CD4-positive, alpha-beta memory T cell (primary cell): ENCODE measurements around the gene MAGI2. TPM values are rescaled to one million over a fixed set of nuclear protein-coding genes. Genes with fewer than 3 reads are reported as not detected.
A peak's percentile ranks its signal among the peaks of the same experiment; 100 is the strongest.

ENCODE experiments used
- CTCF ChIA-PET: fragments of 350-600 bp; sonication (Branson Sonifier 250); formaldehyde crosslinking; loops from one replicate; lab custom pipeline; 2021; ENCODE audit warnings: inconsistent platforms; ENCODE audit not compliant: partially characterized antibody; lab: Charles Lee
- POLR2A ChIA-PET: fragments of 350-600 bp; sonication (Branson Sonifier 250); formaldehyde crosslinking; loops from one replicate; lab custom pipeline; 2021; ENCODE audit not compliant: partially characterized antibody; lab: Charles Lee
- DNase-seq, 5 donors: peaks; one replicate each; pipeline versions ENCODE4 v3.0.0 to v3.0.0-alpha.2; 2020 to 2022; ENCODE audit warnings: mixed read lengths in 1 of 5
- H3K27ac ChIP-seq: one replicate; pipeline ENCODE4 v1.7.0; 2013; ENCODE audit warnings: low read depth, low read length
- H3K27me3 ChIP-seq: 2 replicates; pipeline ENCODE4 v1.7.0; 2013; ENCODE audit warnings: mild to moderate bottlenecking, low read length, moderate library complexity; ENCODE audit not compliant: insufficient read depth
- H3K36me3 ChIP-seq: 2 replicates; pipeline ENCODE4 v1.7.0; 2013; ENCODE audit warnings: mild to moderate bottlenecking, low read length, moderate library complexity; ENCODE audit not compliant: insufficient read depth
- H3K4me1 ChIP-seq: 2 replicates; pipeline ENCODE4 v1.7.0; 2013; ENCODE audit warnings: mild to moderate bottlenecking, low read length, moderate library complexity; ENCODE audit not compliant: insufficient read depth
- H3K4me3 ChIP-seq, 2 donors: one replicate each; pipeline ENCODE4 v1.7.0; 2013; ENCODE audit warnings: low read length in 2 of 2, mild to moderate bottlenecking in 1 of 2
- H3K9me3 ChIP-seq, 2 donors: one replicate each; pipeline ENCODE4 v1.7.0; 2013; ENCODE audit warnings: low read length in 2 of 2, control low read depth in 1 of 2; ENCODE audit not compliant: control insufficient read depth in 1 of 2
- H3K27ac Mint-ChIP-seq, 7 donors: one replicate each; pipeline ENCODE4 v1.8.0; 2020 to 2021; ENCODE audit warnings: mixed read lengths in 7 of 7, mild to moderate bottlenecking in 6 of 7, inconsistent platforms in 3 of 7, moderate library complexity in 3 of 7
- H3K27me3 Mint-ChIP-seq, 2 donors: one replicate each; pipeline ENCODE4 v1.8.0; 2020 to 2021; ENCODE audit warnings: mixed read lengths in 2 of 2
- H3K36me3 Mint-ChIP-seq, 2 donors: one replicate each; pipeline ENCODE4 v1.8.0; 2020 to 2021; ENCODE audit warnings: mixed read lengths in 2 of 2, inconsistent platforms in 1 of 2, mild to moderate bottlenecking in 1 of 2
- H3K4me1 Mint-ChIP-seq, 4 donors: one replicate each; pipeline ENCODE4 v1.8.0; 2020 to 2021; ENCODE audit warnings: mixed read lengths in 4 of 4, mild to moderate bottlenecking in 1 of 4
- H3K4me3 Mint-ChIP-seq, 8 donors: one replicate each; pipeline ENCODE4 v1.8.0; 2020 to 2021; ENCODE audit warnings: mixed read lengths in 8 of 8, mild to moderate bottlenecking in 7 of 8, moderate library complexity in 6 of 8, inconsistent platforms in 3 of 8
- H3K9me3 Mint-ChIP-seq, 8 donors: one replicate each; pipeline ENCODE4 v1.8.0; 2020 to 2021; ENCODE audit warnings: mixed read lengths in 8 of 8, mild to moderate bottlenecking in 5 of 8, inconsistent platforms in 3 of 8, moderate library complexity in 1 of 8
- intact Hi-C: fragments of 100-400 bp; cut with micrococcal nuclease; formaldehyde crosslinking; loops from one replicate; pipeline ENCODE4 v1.15.1; 2023
- polyA plus RNA-seq, 2 donors: library from polyadenylated mRNA; unstranded; fragments of 300-500 nt; fragmentation: Illumina TruSeq; gene quantifications; one replicate each; pipeline ENCODE4 v1.2.3, GENCODE V29; 2021
- total RNA-seq, 2 experiments: library from RNA; stranded (reverse); gene quantifications; one replicate each; pipeline ENCODE4 v1.2.3, GENCODE V29; 2021

The MAGI2 gene
- total and polyA plus RNA-seq, 4 experiments from 2014 or later: 0.23 to 0.25 TPM; not detected in 2

- ChIA-PET CTCF (no interaction called here), POLR2A (no interaction called here)
- Mint-ChIP-seq H3K36me3 (no peaks in the 10 kb centered on the region), H3K9me3 (no peaks in the 10 kb centered on the region), H3K4me1 (no peaks in the 10 kb centered on the region), H3K27me3 (peaks cover 0 to 2% of the 10 kb centered on the region in 2 donors), H3K27ac (no peak overlapping the region), H3K4me3 (no peak overlapping the region)
- DNase-seq: no peak
- Histone ChIP-seq H3K36me3 (no peaks in the 10 kb centered on the region), H3K9me3 (no peaks in the 10 kb centered on the region), H3K27ac (no peak overlapping the region), H3K4me3 (no peak overlapping the region), H3K4me1 (no peaks in the 10 kb centered on the region), H3K27me3 (no peaks in the 10 kb centered on the region)
- intact Hi-C loops: no loop called here
Observed at GRCh38 chr7:78433421-78433820, 1020.0 kb downstream of the MAGI2 start.

- intact Hi-C loops: no loop called here
- H3K9me3 ChIP-seq: no peaks in the 10 kb centered on the region
- Mint-ChIP-seq H3K9me3 (peaks cover 0 to 5% (median 0%) of the 10 kb centered on the region in 8 donors), H3K36me3 (no peaks in the 10 kb centered on the region), H3K4me3 (no peak overlapping the region), H3K4me1 (peaks cover 0 to 7% (median 0%) of the 10 kb centered on the region in 4 donors), H3K27ac (no peak overlapping the region), H3K27me3 (no peaks in the 10 kb centered on the region)
- H3K4me3 ChIP-seq: no peak overlapping the region
- no peaks in the 10 kb centered on the region for H3K4me1 ChIP-seq
- no peak overlapping the region for H3K27ac ChIP-seq
- H3K36me3 ChIP-seq: no peaks in the 10 kb centered on the region
- DNase-seq: no peak
- CTCF ChIA-PET: no interaction called here
- POLR2A ChIA-PET: no interaction called here
- H3K27me3 ChIP-seq: no peaks in the 10 kb centered on the region
Observed at GRCh38 chr7:78429878-78430277, 1023.6 kb downstream of the MAGI2 start.

- H3K27ac ChIP-seq: no peak overlapping the region
- H3K36me3 Mint-ChIP-seq: no peaks in the 10 kb centered on the region
- no peaks in the 10 kb centered on the region for H3K4me1 ChIP-seq
- H3K9me3 ChIP-seq: no peaks in the 10 kb centered on the region
- H3K4me1 Mint-ChIP-seq: peaks cover 0 to 7% (median 0%) of the 10 kb centered on the region in 4 donors
- POLR2A ChIA-PET: no interaction called here
- no peak overlapping the region for H3K27ac Mint-ChIP-seq
- no peak overlapping the region for H3K4me3 Mint-ChIP-seq
- DNase-seq: no peak
- H3K4me3 ChIP-seq: no peak overlapping the region
- peaks cover 0 to 9% (median 0%) of the 10 kb centered on the region in 8 donors for H3K9me3 Mint-ChIP-seq
- H3K36me3 ChIP-seq: no peaks in the 10 kb centered on the region
- CTCF ChIA-PET: no interaction called here
- H3K27me3 Mint-ChIP-seq: no peaks in the 10 kb centered on the region
- no peaks in the 10 kb centered on the region for H3K27me3 ChIP-seq
- intact Hi-C loops: no loop called here
Observed at GRCh38 chr7:78427209-78427608, 1026.3 kb downstream of the MAGI2 start.

GRCh38 chr7:78420001-78420400 lies 1033.5 kb downstream of the MAGI2 start:
- POLR2A ChIA-PET: no interaction called here
- intact Hi-C loops: no loop called here
- no peaks in the 10 kb centered on the region for H3K27me3 Mint-ChIP-seq
- H3K27ac Mint-ChIP-seq: no peak overlapping the region
- no peak overlapping the region for H3K27ac ChIP-seq
- no peaks in the 10 kb centered on the region for H3K36me3 Mint-ChIP-seq
- no peak overlapping the region for H3K4me3 Mint-ChIP-seq
- no peaks in the 10 kb centered on the region for H3K36me3 ChIP-seq
- peaks cover 0 to 10% (median 3%) of the 10 kb centered on the region in 8 donors for H3K9me3 Mint-ChIP-seq
- no peaks in the 10 kb centered on the region for H3K4me1 ChIP-seq
- no peaks in the 10 kb centered on the region for H3K9me3 ChIP-seq
- no peak for DNase-seq
- no peaks in the 10 kb centered on the region for H3K4me1 Mint-ChIP-seq
- CTCF ChIA-PET: no interaction called here
- no peaks in the 10 kb centered on the region for H3K27me3 ChIP-seq
- no peak overlapping the region for H3K4me3 ChIP-seq

- intact Hi-C loops: no loop called here
- peaks cover 0 to 5% (median 3%) of the 10 kb centered on the region in 8 donors for H3K9me3 Mint-ChIP-seq
- Histone ChIP-seq H3K36me3 (no peaks in the 10 kb centered on the region), H3K4me1 (no peaks in the 10 kb centered on the region), H3K4me3 (no peak overlapping the region), H3K27me3 (no peaks in the 10 kb centered on the region), H3K27ac (no peak overlapping the region), H3K9me3 (no peaks in the 10 kb centered on the region)
- ChIA-PET POLR2A (no interaction called here), CTCF (interaction anchor here (2.0 kb wide), 1 partner anchor 11 kb away, joined by 6 read pairs; no protein-coding TSS in a partner anchor)
- no peak for DNase-seq
- no peaks in the 10 kb centered on the region for H3K36me3 Mint-ChIP-seq
- no peak overlapping the region for H3K4me3 Mint-ChIP-seq
- H3K27ac Mint-ChIP-seq: no peak overlapping the region
- peaks cover 0 to 3% of the 10 kb centered on the region in 2 donors for H3K27me3 Mint-ChIP-seq
- H3K4me1 Mint-ChIP-seq: no peaks in the 10 kb centered on the region
Observed at GRCh38 chr7:78417180-78417853, 1036.2 kb downstream of the MAGI2 start.

GRCh38 chr7:78413568-78413967 lies 1039.9 kb downstream of the MAGI2 start:
- no peaks in the 10 kb centered on the region for H3K27me3 ChIP-seq
- intact Hi-C loops: no loop called here
- Mint-ChIP-seq H3K27me3 (peaks cover 0 to 4% of the 10 kb centered on the region in 2 donors), H3K9me3 (peaks cover 0 to 5% (median 2%) of the 10 kb centered on the region in 8 donors), H3K4me3 (no peak overlapping the region), H3K27ac (peak overlapping the region in 1 of 7 donors; percentile 71), H3K4me1 (no peaks in the 10 kb centered on the region), H3K36me3 (no peaks in the 10 kb centered on the region)
- no peaks in the 10 kb centered on the region for H3K9me3 ChIP-seq
- no peaks in the 10 kb centered on the region for H3K4me1 ChIP-seq
- H3K36me3 ChIP-seq: no peaks in the 10 kb centered on the region
- DNase-seq: no peak
- H3K27ac ChIP-seq: no peak overlapping the region
- no peak overlapping the region for H3K4me3 ChIP-seq
- CTCF ChIA-PET: no interaction called here
- POLR2A ChIA-PET: no interaction called here

- intact Hi-C loops: no loop called here
- Histone ChIP-seq H3K4me1 (no peaks in the 10 kb centered on the region), H3K27ac (no peak overlapping the region), H3K9me3 (no peaks in the 10 kb centered on the region), H3K27me3 (no peaks in the 10 kb centered on the region), H3K4me3 (no peak overlapping the region), H3K36me3 (no peaks in the 10 kb centered on the region)
- peaks cover 0 to 5% (median 2%) of the 10 kb centered on the region in 8 donors for H3K9me3 Mint-ChIP-seq
- H3K4me1 Mint-ChIP-seq: no peaks in the 10 kb centered on the region
- peaks cover 0 to 4% of the 10 kb centered on the region in 2 donors for H3K27me3 Mint-ChIP-seq
- H3K36me3 Mint-ChIP-seq: no peaks in the 10 kb centered on the region
- POLR2A ChIA-PET: no interaction called here
- no peak overlapping the region for H3K4me3 Mint-ChIP-seq
- no peak for DNase-seq
- CTCF ChIA-PET: no interaction called here
- no peak overlapping the region for H3K27ac Mint-ChIP-seq
Observed at GRCh38 chr7:78412216-78412858, 1041.1 kb downstream of the MAGI2 start.
